ENCODE results near the gene MAPK12. TPM values are rescaled to one million over a fixed set of nuclear protein-coding genes. Genes with fewer than 3 reads are reported as not detected.
"Not testable (repeated sequence)": the region's sequence is repeated elsewhere in the genome, so short reads cannot be mapped to it uniquely, and the experiment has no call there.

MAPK12 gene
- total RNA-seq, 1 donor from 2014 or later, result 19.0 TPM

DNA sequence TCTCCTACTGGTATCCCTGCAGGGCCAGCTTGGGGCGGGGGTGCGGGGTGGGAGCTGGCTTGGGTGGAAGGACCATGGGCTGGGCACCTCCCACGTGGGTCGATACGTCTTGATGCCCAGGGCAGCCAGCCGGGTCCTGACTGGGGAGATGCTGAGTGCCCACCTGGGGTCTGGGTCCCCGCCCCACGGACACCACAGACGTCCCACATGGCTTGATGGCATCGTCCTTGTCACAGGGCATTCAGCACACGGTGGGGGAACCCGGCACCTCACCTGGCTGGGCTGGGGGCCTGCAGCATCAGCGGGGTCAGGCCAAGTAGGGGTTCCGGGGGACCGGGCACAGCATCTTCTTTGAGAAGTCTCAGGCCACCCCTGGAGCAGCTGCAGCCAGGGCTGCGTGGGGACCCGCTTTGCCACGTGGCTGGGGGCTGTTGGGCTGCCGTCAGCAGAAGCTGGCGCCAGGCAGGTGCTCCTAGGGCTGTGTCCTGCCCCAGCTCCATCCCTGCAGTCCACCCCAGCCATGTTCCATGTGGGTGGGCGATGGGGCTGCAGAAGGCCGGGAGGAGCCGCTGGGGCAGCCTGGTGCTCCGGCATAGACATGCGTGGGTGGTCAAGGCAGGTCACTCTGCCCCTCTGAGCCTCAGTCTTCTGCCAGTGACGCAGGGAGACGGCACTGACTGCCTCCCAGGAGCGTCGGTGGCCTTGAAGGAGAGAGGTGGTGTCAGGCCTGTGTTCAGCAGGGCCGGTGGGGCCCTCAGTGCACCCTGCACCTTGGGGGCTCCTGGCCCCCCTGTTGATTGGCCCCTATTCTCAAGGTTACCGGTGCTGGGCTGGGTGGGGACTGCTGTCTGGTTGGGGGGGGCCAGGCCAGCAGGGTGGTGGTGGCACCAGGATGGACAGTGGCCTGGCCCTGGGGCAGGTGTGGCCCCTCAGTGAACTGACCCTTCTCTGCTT is 52.3 kb downstream of the MAPK12 start:
- DNase-seq (ENCODE audit: low spot score), result no peak
- Mint-ChIP-seq H3K27ac (no peak overlapping the region), H3K4me1 (ENCODE audit: low read depth) (peaks cover 5% of the 10 kb centered on the region), H3K27me3 (ENCODE audit: insufficient read depth) (no peaks in the 10 kb centered on the region), H3K36me3 (ENCODE audit: low read depth) (peaks cover 19% of the 10 kb centered on the region), H3K9me3 (no peaks in the 10 kb centered on the region), H3K4me3 (no peak overlapping the region)
- intact Hi-C loops (cut with micrococcal nuclease), result loop anchor here (1.0 to 2.0 kb wide), 4 partner anchors 18 to 442 kb away; no protein-coding TSS in a partner anchor

DNA sequence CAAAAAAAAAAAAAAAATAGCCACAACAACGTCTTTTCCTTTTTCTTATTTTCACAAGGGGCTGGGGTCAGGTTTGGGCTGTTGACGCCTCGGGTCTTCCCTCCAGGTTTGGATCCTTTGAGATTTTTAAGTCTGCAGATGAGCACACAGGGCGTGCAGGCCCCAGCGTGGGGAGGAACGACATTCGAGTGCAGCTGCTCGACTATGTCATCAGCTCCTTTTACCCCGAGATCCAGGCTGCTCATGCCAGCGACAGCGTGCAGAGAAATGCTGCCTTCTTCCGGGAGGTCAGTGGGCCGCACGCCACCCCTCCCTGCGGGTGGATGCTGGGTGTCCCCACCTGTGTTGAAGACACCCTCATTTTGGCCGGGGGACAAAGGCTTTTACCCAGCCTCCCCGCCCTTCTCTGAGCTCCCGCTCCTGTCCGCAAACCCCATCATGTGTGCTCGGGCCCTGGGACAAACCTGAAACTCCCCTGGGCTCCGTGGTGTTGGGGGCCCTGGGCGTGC is 53.0 kb downstream of the MAPK12 start:
- peaks cover 24% of the 10 kb centered on the region for H3K36me3 Mint-ChIP-seq (ENCODE audit: low read depth)
- intact Hi-C loops (cut with micrococcal nuclease), result loop anchor here (2.0 kb wide), 1 partner anchor 18 kb away; no protein-coding TSS in a partner anchor

DNA sequence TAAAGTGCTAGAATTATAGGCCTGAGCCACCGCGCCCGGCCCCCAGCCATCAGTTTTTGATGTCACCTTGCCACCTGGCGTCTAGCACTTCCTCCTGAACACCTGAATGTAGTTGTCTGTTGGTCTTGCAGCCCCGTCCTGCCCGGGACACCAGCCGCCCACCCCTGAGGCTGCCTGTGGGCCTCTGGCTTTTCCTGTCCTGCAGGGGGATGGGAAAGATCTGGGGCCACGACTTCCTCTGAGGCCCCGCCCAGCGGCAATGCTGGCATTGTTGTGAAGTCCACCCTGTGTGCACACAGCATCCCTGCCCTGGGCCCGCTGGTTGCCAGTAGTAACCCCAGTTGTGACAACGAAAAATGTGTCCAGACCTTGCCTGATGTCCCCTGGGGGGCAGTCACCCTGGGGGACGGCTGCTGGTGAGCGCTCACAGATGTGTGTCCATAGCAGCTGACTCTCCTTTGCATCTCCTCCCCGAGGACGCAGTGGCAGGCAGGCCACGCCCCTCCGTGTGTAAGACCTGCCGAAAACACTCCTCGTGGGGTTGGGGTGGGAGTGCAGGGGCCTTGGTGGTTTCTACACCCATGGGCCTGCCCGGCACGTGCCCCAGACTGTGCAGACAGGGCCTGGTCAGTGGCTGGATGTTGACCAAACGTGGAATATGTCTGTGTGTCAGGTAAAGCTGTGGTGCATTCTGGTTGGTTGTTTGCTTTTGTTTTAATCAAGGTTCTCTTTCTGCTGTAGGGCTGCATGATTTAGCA is 53.9 kb downstream of the MAPK12 start:
- no peak overlapping the region for H3K4me3 Mint-ChIP-seq
- peaks cover 11% of the 10 kb centered on the region for H3K4me1 Mint-ChIP-seq (ENCODE audit: low read depth)
- DNase-seq (ENCODE audit: low spot score), result no peak
- no peaks in the 10 kb centered on the region for H3K9me3 Mint-ChIP-seq
- intact Hi-C loops (cut with micrococcal nuclease), result loop anchor here (2.0 kb wide), 1 partner anchor 17 kb away; no protein-coding TSS in a partner anchor
- H3K27ac Mint-ChIP-seq, result no peak overlapping the region
- H3K27me3 Mint-ChIP-seq (ENCODE audit: insufficient read depth), result no peaks in the 10 kb centered on the region
- peaks cover 26% of the 10 kb centered on the region for H3K36me3 Mint-ChIP-seq (ENCODE audit: low read depth)

More for the DNA sequence above, 53.0 kb downstream of the MAPK12 start:
- Mint-ChIP-seq H3K9me3 (no peaks in the 10 kb centered on the region), H3K27me3 (ENCODE audit: insufficient read depth) (no peaks in the 10 kb centered on the region), H3K27ac (no peak overlapping the region), H3K4me1 (ENCODE audit: low read depth) (peaks cover 10% of the 10 kb centered on the region), H3K4me3 (no peak overlapping the region)
- DNase-seq (ENCODE audit: low spot score), result no peak

DNA sequence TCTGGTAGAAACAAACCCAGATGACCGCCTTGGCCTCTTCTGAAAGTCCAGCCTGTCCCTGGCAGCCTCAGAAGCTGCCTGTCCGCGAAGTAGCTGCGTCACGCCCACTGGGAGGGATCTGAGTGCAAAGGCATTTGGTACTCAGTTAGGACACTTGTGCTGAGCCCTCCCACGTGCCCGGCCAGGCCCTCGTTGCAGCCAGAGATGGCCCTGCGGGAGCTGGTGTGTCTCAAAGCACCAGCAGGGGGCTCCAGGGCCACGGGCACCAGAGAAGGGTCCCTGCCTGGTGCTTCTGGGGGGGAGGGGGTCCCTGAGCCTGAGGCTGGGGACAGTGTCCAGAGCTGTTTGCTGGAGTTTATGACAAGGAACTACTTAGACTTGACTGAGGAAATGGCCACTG is 54.9 kb downstream of the MAPK12 start:
- no peak overlapping the region for H3K4me3 Mint-ChIP-seq
- intact Hi-C loops (cut with micrococcal nuclease), result no loop called here
- no peaks in the 10 kb centered on the region for H3K9me3 Mint-ChIP-seq
- H3K27ac Mint-ChIP-seq, result no peak overlapping the region
- no peak for DNase-seq (ENCODE audit: low spot score)
- peaks cover 20% of the 10 kb centered on the region for H3K4me1 Mint-ChIP-seq (ENCODE audit: low read depth)
- H3K27me3 Mint-ChIP-seq (ENCODE audit: insufficient read depth), result no peaks in the 10 kb centered on the region
- H3K36me3 Mint-ChIP-seq (ENCODE audit: low read depth), result peaks cover 24% of the 10 kb centered on the region

DNA sequence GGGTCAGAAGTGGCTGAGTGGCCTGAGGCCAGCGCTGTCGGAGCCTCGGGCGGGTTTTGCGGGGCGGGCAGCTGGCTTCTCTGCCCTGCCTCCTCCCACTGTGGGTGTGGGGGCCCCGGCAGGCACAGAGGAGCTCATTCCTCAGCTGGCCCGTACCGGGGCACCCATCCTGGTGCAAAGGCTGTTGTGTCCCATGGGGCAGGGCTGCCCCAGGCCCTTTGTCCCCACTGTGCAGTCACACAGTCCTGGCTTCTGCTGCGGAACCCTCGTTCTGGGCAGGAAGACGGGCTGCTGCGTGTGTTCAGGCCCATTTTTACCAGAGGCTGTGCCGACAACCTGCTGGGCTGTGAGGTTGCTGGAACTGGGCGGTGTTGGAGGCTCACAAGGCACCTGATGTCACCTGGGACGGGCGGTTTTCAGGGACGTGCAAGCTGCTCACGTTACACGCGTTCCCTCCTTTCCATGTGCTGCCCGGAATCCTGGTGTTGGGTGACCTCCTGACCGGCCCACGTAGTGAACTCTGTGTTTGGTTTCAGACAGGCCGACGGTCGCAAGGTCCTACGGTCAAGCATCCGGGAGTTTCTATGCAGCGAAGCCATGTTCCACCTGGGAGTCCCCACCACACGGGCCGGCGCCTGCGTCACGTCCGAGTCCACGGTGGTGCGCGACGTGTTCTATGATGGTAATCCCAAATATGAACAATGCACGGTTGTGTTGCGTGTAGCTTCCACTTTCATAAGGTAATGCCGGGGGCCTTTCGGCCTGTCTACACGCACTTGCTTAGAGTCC is 55.5 kb downstream of the MAPK12 start:
- no peak overlapping the region for H3K4me3 Mint-ChIP-seq
- DNase-seq (ENCODE audit: low spot score), result no peak
- H3K36me3 Mint-ChIP-seq (ENCODE audit: low read depth), result peaks cover 21% of the 10 kb centered on the region
- peaks cover 20% of the 10 kb centered on the region for H3K4me1 Mint-ChIP-seq (ENCODE audit: low read depth)
- no peak overlapping the region for H3K27ac Mint-ChIP-seq
- intact Hi-C loops (cut with micrococcal nuclease), result no loop called here
- no peaks in the 10 kb centered on the region for H3K9me3 Mint-ChIP-seq
- H3K27me3 Mint-ChIP-seq (ENCODE audit: insufficient read depth), result no peaks in the 10 kb centered on the region

DNA sequence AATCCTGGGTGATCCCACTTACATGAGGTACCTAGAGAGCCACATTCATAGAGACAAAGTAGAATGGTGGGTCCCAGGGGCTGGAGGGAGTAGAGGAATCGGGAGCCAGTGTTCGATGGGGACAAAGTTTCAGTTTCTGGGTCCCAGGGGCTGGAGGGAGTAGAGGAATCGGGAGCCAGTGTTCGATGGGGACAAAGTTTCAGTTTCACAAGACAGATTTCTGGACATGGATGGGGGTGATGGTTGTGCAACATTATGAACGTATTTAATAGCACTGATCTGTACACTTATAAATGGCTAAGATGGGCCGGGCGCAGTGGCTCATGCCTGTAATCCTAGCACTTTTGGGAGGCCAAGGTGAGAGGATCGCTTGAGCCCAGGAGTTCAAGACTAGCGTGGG is 56.5 kb downstream of the MAPK12 start:
- Mint-ChIP-seq H3K36me3 (ENCODE audit: low read depth) (peaks cover 21% of the 10 kb centered on the region), H3K4me1 (ENCODE audit: low read depth) (peaks cover 19% of the 10 kb centered on the region)
- H3K27me3 Mint-ChIP-seq (ENCODE audit: insufficient read depth); DNase-seq (ENCODE audit: low spot score); H3K9me3 Mint-ChIP-seq; H3K4me3 Mint-ChIP-seq; H3K27ac Mint-ChIP-seq: not testable (repeated sequence)
- intact Hi-C loops (cut with micrococcal nuclease), result loop anchor here (5.0 kb wide), 1 partner anchor 288 kb away; the partner anchor contains the start of genes ALG12 and CRELD2

DNA sequence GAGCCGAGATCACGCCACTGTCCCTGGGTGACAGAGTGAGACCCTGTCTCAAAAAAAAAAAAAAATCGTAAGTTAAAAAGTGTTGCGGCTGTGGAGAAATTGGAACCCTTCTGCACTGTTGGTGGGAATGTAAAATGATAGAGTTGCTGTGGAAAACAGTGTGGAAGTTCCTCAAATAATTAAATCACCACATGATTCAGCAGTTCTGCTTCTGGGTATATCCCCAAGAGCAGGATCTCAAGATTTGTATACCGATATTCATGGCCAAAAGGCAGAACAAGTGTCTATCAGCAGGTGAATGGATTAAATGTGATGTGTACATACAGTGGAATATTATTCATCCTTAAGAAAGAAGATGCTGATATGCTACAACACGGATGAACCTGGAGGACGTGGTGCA is 56.9 kb downstream of the MAPK12 start:
- H3K4me1 Mint-ChIP-seq (ENCODE audit: low read depth), result peaks cover 16% of the 10 kb centered on the region
- intact Hi-C loops (cut with micrococcal nuclease), result loop anchor here (5.0 kb wide), 1 partner anchor 287 kb away; the partner anchor contains the start of genes ALG12 and CRELD2
- no peaks in the 10 kb centered on the region for H3K27me3 Mint-ChIP-seq (ENCODE audit: insufficient read depth)
- H3K4me3 Mint-ChIP-seq, result no peak overlapping the region
- no peak overlapping the region for H3K27ac Mint-ChIP-seq
- no peaks in the 10 kb centered on the region for H3K9me3 Mint-ChIP-seq
- DNase-seq (ENCODE audit: low spot score), result no peak
- H3K36me3 Mint-ChIP-seq (ENCODE audit: low read depth), result peaks cover 17% of the 10 kb centered on the region

DNA sequence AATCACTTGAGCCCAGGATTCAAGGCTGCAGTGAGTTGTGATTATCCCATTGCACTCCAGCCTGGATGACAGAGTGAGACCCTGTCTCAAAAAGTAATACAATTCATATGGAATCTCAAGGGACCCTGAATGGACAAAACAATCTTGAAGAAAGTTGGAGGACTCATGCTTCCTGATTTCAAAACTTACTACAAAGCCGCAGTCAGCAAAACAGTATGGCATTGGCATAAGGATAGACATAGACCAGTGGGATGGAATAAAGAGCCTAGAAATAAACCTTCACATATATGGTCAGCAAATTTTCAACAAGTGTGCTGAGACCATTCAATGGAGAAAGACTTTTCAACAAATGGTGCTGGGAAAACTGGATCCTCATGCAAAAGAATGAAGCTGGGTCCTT is 58.2 kb downstream of the MAPK12 start:
- DNase-seq (ENCODE audit: low spot score), result no peak
- intact Hi-C loops (cut with micrococcal nuclease), result loop anchor here (5.0 kb wide), 1 partner anchor 286 kb away; the partner anchor contains the start of genes ALG12 and CRELD2
- Mint-ChIP-seq H3K36me3 (ENCODE audit: low read depth) (peaks cover 15% of the 10 kb centered on the region), H3K27ac (no peak overlapping the region), H3K27me3 (ENCODE audit: insufficient read depth) (no peaks in the 10 kb centered on the region), H3K9me3 (no peaks in the 10 kb centered on the region), H3K4me1 (ENCODE audit: low read depth) (peaks cover 19% of the 10 kb centered on the region), H3K4me3 (peak overlapping the region; percentile 0)

Other genes with a start within 250 kb of the MAPK12 start
- gene IL17REL, start 248.9 kb downstream of the MAPK12 start, total RNA-seq, result 0.05 TPM in 1 of 2 replicates, not detected in the other
- not detected in 2 replicates for gene TTLL8, start 203.4 kb downstream of the MAPK12 start, total RNA-seq
- gene MLC1, start 176.3 kb downstream of the MAPK12 start, total RNA-seq, result not detected in 2 replicates
- not detected in 2 replicates for gene MOV10L1, start 171.7 kb downstream of the MAPK12 start, total RNA-seq
- 0.36 and 0.64 TPM in 2 replicates for gene PANX2, start 91.0 kb downstream of the MAPK12 start, total RNA-seq
- 94.1 and 96.8 TPM in 2 replicates for gene TRABD, start 75.8 kb downstream of the MAPK12 start, total RNA-seq
- gene SELENOO, start 60.7 kb downstream of the MAPK12 start, total RNA-seq, result 23.7 and 25.9 TPM in 2 replicates
- 52.1 and 54.6 TPM in 2 replicates for gene TUBGCP6, start 16.7 kb downstream of the MAPK12 start, total RNA-seq
- 67.4 and 68.1 TPM in 2 replicates for gene HDAC10, start 10.4 kb downstream of the MAPK12 start, total RNA-seq
- gene MAPK11, start 8.7 kb upstream of the MAPK12 start, total RNA-seq, result 24.6 and 28.9 TPM in 2 replicates
- gene PLXNB2, start 46.0 kb upstream of the MAPK12 start, total RNA-seq, result 8.9 and 10.2 TPM in 2 replicates
- 1.7 and 2.2 TPM in 2 replicates for gene DENND6B, start 65.3 kb upstream of the MAPK12 start, total RNA-seq
- 46.0 and 48.5 TPM in 2 replicates for gene PPP6R2, start 81.6 kb upstream of the MAPK12 start, total RNA-seq
- gene SBF1, start 213.4 kb upstream of the MAPK12 start, total RNA-seq, result 113 and 116 TPM in 2 replicates
- gene ADM2, start 219.9 kb upstream of the MAPK12 start, total RNA-seq, result 4.2 and 4.9 TPM in 2 replicates
- 0.29 TPM in 1 of 2 replicates, not detected in the other for gene MIOX, start 225.2 kb upstream of the MAPK12 start, total RNA-seq
- 79.5 and 81.2 TPM in 2 replicates for gene LMF2, start 246.0 kb upstream of the MAPK12 start, total RNA-seq
- 133 and 134 TPM in 2 replicates for gene NCAPH2, start 246.5 kb upstream of the MAPK12 start, total RNA-seq

Measured in activated T-helper 1 cell treated with anti-CD3 and anti-CD28 coated beads, Interleukin-12 subunit alpha, Interleukin-12 subunit beta, Interleukin-2, Interleukin-4 antibody, amounts not matched to agents 30 ng/mL and 10 ng/mL and 1 ng/mL, durations not matched to agents 14 hours and 24 hours and 36 hours (primary cell).